HG03066 (cell line): Measurements from ENCODE around the gene TACO1.

Experiments
- ATAC-seq: cut with Tn5 transposase; IDR thresholded peaks from one replicate; pipeline ENCODE4 v1.9.1; 2021; ENCODE audit warnings: low read depth; ENCODE audit not compliant: unreplicated experiment

Gene TACO1

GRCh38 chr17:63634816-63635215, 34.1 kb downstream of the TACO1 start:
- no peak for ATAC-seq

- ATAC-seq = no peak
Observed at GRCh38 chr17:63635290-63635689, 34.6 kb downstream of the TACO1 start.

- no peak for ATAC-seq
Observed at GRCh38 chr17:63635787-63636186, 35.1 kb downstream of the TACO1 start.

- ATAC-seq = no peak
Observed at GRCh38 chr17:63639125-63639524, 38.4 kb downstream of the TACO1 start.

- ATAC-seq = no peak
Observed at GRCh38 chr17:63640038-63640437, 39.3 kb downstream of the TACO1 start.

GRCh38 chr17:63641692-63642448, 41.2 kb downstream of the TACO1 start:
- no peak for ATAC-seq

- no peak for ATAC-seq
Observed at GRCh38 chr17:63644846-63645245, 44.2 kb downstream of the TACO1 start.

DNA sequence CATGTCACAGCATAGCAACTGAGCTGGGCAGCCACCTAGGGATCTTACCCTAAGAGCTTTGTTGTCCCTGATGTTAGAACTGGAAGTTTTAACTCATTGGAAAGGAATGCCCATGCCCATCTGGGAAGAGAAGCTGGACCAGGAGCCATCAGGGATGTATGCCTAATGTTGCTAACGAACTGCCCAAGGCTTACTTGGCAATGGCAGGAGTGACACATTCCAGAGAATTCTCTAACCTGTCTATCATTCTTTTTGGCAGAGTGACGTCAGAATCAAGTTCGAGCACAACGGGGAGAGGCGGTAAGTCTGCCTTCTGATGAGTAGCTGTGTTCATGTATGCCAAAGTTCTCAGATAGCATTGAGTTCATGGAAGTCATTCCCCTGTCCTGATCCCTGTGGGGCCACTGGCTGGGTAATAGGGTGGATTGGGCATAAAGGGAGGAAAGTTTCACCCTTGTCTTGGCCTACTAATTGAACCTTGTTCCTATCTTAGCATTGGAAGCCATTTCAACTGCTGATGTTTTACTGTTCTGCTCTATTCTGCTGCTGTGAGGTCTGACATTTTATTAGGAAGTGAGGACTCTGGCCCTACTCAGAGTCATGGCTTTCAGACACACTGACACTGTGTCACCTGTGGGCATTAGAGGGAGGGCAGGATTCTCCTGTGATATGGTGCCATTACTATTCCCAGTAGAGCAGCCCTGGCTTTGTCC, 45.2 kb downstream of the TACO1 start:
- peak; percentile 62 for ATAC-seq

DNA sequence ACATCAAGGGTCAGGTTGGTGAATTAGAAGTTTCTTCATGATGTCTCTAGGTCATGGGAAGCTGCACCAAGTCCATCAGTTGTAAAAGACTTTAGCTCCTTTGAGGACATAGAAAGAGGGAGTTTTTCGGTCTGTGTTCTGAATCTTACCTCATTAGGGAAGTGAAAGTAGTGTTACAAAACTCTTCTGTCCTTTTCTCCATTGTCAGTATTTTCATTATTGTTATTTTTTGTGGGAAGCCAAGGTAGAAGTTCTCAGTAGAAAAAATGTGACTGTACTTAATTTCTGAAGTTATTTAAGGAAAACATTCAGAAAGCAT, 45.8 kb downstream of the TACO1 start:
- peak; percentile 87 for ATAC-seq

- no peak for ATAC-seq
Observed at GRCh38 chr17:63647065-63647725, 46.5 kb downstream of the TACO1 start.

- no peak for ATAC-seq
Observed at GRCh38 chr17:63647936-63648335, 47.2 kb downstream of the TACO1 start.

DNA sequence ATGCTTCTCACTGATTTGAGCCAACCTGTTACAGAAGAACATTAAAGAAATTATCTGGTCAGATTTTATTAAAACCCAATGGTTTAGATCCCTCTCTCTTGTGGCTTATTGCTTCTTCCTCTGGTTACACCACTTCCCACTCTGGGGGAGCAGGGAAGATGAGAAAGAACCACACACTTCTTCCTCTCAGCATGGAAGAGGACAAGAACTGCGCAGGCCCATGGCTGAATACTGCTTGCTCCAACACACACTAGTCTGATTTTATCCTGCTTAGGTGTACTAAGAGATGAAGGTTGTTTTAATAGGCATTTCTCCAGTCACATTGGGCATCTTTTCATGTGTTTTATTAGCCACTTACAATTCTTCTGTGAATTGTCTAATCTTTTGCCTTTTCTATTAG, 49.1 kb downstream of the TACO1 start:
- no peak for ATAC-seq

GRCh38 chr17:63652106-63652505, 51.4 kb downstream of the TACO1 start:
- ATAC-seq = no peak

DNA sequence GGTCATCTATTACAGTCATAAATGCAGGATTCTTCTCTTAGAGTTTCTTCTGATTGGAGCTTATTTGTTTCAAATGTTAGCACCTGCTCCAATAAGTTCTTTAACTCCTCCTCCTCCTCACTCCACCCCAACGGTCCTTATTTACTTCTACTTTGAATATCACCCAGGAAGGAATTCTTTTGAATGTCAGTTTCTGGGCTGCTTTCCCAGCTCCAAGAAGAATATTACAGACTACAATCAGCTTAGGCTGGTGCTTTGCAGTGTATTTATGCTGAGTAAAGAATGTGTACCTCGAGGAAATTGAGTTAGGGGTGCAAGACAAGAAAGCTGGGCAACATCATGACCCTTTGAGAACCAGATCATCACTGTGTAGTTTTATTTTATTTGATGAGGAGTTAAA, 52.4 kb downstream of the TACO1 start:
- ATAC-seq = no peak

- ATAC-seq = no peak
Observed at GRCh38 chr17:63657786-63658185, 57.1 kb downstream of the TACO1 start.
